Measurements from ENCODE around the gene DCAF4.

Gene DCAF4

GRCh38 chr14:72888636-72889201, 37.5 kb upstream of the DCAF4 start:
- TF ChIP-seq CTCF (IDR thresholded peaks at IDR 0.05; ENCODE audit: low read depth, low read length), result no peak
- no peak for DNase-seq (ENCODE audit: extremely low read depth, low read depth)

- TF ChIP-seq CTCF (IDR thresholded peaks at IDR 0.05; ENCODE audit: low read depth, low read length), result no peak
- DNase-seq (ENCODE audit: extremely low read depth, low read depth), result no peak
Observed at GRCh38 chr14:72889366-72889765, 36.9 kb upstream of the DCAF4 start.

GRCh38 chr14:72891666-72892102, 34.6 kb upstream of the DCAF4 start:
- no peak for TF ChIP-seq CTCF (IDR thresholded peaks at IDR 0.05; ENCODE audit: low read depth, low read length)
- DNase-seq (ENCODE audit: extremely low read depth, low read depth), result no peak

- DNase-seq (ENCODE audit: extremely low read depth, low read depth), result no peak
- no peak; the same call in 1 of the 2 replicates for TF ChIP-seq CTCF (IDR thresholded peaks at IDR 0.05; ENCODE audit: low read depth, low read length)
Observed at GRCh38 chr14:72892103-72892878, 34.0 kb upstream of the DCAF4 start.

GRCh38 chr14:72892879-72893635, 33.2 kb upstream of the DCAF4 start:
- TF ChIP-seq CTCF (IDR thresholded peaks at IDR 0.05; ENCODE audit: low read depth, low read length), result no peak
- no peak for DNase-seq (ENCODE audit: extremely low read depth, low read depth)

GRCh38 chr14:72893636-72894322, 32.5 kb upstream of the DCAF4 start, which contains the start of gene DPF3:
Gene DPF3, minus strand, starts transcription at chr14:72894101. Its CDS starts 13 bp downstream, at chr14:72894088.
- TF ChIP-seq CTCF (IDR thresholded peaks at IDR 0.05; ENCODE audit: low read depth, low read length), result no peak
- peak; percentile 91 for DNase-seq (ENCODE audit: extremely low read depth, low read depth)
